HL-60 (cell line): ENCODE measurements around the gene TRAPPC11.

Source experiments
- DNase-seq, 2 experiments: peaks; one replicate each; pipeline ENCODE4 v3.0.0-alpha.2; 2010 to 2020; ENCODE audit warnings: low read depth in 1 of 2, low spot score in 1 of 2
- H3K27ac ChIP-seq: fragments of 250-450 bp; sonication (Bioruptor Pico); replicated peaks from 2 replicates; pipeline ENCODE4 v1.5.1; 2020; ENCODE audit warnings: mild to moderate bottlenecking, moderate library complexity
- H3K27me3 ChIP-seq: fragments of 250-450 bp; sonication (Bioruptor Pico); 2 replicates; pipeline ENCODE4 v1.5.1; 2021; ENCODE audit warnings: mild to moderate bottlenecking, moderate library complexity; ENCODE audit not compliant: insufficient read depth, poor library complexity, severe bottlenecking
- H3K4me3 ChIP-seq: replicated peaks from 2 replicates; pipeline ENCODE4 v1.5.1; 2011; ENCODE audit warnings: mild to moderate bottlenecking, control low read depth, low read length; ENCODE audit not compliant: insufficient read depth
- GABPA ChIP-seq: IDR thresholded peaks from 2 replicates; pipeline ENCODE4 v1.6.1; 2012; ENCODE audit warnings: low read depth
- POLR2AphosphoS5 ChIP-seq: IDR thresholded peaks from 2 replicates; pipeline ENCODE4 v1.6.1; 2012; ENCODE audit warnings: low read depth
- REST ChIP-seq: IDR thresholded peaks from 2 replicates; pipeline ENCODE4 v1.6.1; 2012; ENCODE audit warnings: low read depth; ENCODE audit not compliant: insufficient replicate concordance
- SPI1 ChIP-seq: IDR thresholded peaks from 2 replicates; pipeline ENCODE4 v1.6.1; 2012; ENCODE audit warnings: low read depth, mild to moderate bottlenecking, borderline replicate concordance
- long read RNA-seq: library from polyadenylated mRNA; unstranded; transcript quantifications from one replicate; pipeline ENCODE4 v2.0.0, GENCODE V29; 2020
- TF ChIP-seq, protein P1 (sequence below): IDR thresholded peaks from one replicate; pipeline ENCODE4 v1.5.1; 2011; ENCODE audit warnings: low read length, control low read depth, inconsistent platforms; ENCODE audit not compliant: insufficient read depth

TRAPPC11 gene
- long read RNA-seq, full-length matches to known transcripts, result 19 of 40 reads
- long read RNA-seq, partial matches to known transcripts, result 15 of 40 reads
- long read RNA-seq, other reads (novel, unspliced or antisense), result 6 of 40 reads

DNA sequence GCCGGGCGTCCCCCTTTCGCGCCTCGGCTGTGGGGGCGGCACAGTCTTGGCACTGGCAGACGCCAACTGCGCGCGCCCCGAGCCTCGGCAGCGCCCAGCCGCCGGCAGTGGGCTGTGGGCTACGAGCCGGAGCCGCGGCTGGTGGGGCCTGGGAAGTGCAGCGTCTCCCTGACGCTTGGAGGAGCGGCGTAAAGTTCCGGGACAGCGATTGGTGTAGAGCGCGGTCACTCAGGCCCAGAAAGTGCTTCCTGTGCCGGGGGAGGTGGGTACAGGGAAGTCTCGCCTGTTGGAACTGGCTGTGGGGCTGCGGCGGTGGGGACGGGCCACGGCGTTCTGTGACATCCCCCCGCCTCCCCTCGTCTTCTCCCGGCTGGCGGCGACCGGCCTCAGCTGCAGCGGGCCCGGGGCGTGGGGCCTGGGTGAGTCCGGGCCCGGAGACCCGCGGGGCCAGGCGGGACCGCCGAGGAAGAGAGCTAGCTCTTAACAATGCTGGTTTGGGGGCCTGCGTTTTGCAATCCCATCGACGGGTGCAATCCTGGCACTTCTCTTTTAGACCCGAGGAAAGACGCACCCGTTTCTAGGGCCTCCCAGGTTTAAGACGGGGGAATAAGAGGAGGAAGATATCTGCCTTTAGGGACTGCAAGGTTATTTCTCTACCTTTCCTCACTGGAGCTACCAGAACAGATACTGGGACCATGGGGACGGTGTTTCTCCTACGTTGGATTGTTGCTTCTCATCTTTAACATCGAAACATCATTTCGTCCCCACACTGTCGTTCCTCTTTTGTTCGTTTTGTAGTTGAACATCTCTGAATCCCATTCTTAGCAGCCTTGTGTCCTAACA is at the start of gene TRAPPC11, which contains the start of gene RWDD4:
TSS of gene TRAPPC11 (plus strand) at position 265 of the 843 bp plus-strand sequence. CDS start 4,575 bp downstream, outside the sequence.
TSS of gene RWDD4 (minus strand) at position 157 of the 843 bp plus-strand sequence. CDS start 233 bp downstream, outside the sequence.
- Histone ChIP-seq H3K27ac (peak within 1 kb of the TSS; percentile 82), H3K27me3 (no peaks in the 10 kb centered on the region), H3K4me3 (peak within 1 kb of the TSS; percentile 73)
- peak; percentile 95 to 99 for DNase-seq
- TF ChIP-seq SPI1, result peak; percentile 43
- TF ChIP-seq, protein P1, sequence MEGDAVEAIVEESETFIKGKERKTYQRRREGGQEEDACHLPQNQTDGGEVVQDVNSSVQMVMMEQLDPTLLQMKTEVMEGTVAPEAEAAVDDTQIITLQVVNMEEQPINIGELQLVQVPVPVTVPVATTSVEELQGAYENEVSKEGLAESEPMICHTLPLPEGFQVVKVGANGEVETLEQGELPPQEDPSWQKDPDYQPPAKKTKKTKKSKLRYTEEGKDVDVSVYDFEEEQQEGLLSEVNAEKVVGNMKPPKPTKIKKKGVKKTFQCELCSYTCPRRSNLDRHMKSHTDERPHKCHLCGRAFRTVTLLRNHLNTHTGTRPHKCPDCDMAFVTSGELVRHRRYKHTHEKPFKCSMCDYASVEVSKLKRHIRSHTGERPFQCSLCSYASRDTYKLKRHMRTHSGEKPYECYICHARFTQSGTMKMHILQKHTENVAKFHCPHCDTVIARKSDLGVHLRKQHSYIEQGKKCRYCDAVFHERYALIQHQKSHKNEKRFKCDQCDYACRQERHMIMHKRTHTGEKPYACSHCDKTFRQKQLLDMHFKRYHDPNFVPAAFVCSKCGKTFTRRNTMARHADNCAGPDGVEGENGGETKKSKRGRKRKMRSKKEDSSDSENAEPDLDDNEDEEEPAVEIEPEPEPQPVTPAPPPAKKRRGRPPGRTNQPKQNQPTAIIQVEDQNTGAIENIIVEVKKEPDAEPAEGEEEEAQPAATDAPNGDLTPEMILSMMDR, result no peak
- TF ChIP-seq POLR2AphosphoS5, result peak; percentile 80
- peak; percentile 80 for TF ChIP-seq GABPA

DNA sequence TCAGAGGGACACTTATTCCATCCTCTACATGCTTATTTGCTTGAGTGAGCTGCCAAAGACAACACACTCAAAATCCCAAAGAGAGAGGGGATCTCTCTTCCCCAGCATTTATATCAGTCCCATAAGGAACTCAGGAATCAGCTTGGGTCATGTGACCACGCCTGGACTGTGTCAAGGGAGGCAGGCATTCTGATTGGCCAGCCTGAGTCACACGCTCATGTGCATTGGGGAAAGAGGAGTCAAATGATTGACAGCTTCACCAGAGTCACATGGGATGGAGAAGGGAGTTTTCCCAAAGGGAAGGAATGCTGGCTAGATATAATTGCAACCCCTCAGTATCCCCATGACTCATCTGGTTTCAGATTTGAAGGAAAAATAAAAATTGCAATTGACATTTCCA is 49.1 kb upstream of the TRAPPC11 start:
- no peak for DNase-seq
- no peaks in the 10 kb centered on the region for H3K27me3 ChIP-seq
- H3K4me3 ChIP-seq, result no peak overlapping the region
- H3K27ac ChIP-seq, result no peak overlapping the region
- TF ChIP-seq SPI1 (no peak), POLR2AphosphoS5 (no peak), GABPA (no peak), REST (no peak)
- TF ChIP-seq, protein P1, result no peak

DNA sequence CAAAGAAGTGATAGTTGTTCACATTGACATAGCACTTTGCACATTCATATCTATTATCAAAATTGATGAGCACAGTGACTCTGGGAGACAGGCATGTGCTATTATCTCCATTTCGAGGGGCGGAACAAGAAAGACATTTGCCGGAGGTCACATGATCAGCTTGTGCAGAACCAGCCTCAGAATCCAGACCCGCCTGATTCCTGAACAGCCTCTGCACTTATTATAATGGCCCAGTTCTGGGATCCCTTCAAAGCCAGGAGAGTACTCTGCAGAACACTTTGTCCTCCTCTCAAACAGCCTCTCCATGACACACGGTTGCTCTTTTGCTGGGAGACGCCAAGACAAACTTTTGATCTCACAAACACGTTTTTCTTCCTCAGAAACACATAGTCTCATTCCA is 48.5 kb upstream of the TRAPPC11 start:
- H3K27me3 ChIP-seq, result no peaks in the 10 kb centered on the region
- TF ChIP-seq, protein P1, result no peak
- TF ChIP-seq GABPA, result no peak
- no peak for TF ChIP-seq POLR2AphosphoS5
- TF ChIP-seq SPI1, result no peak
- no peak for TF ChIP-seq REST
- no peak overlapping the region for H3K27ac ChIP-seq
- no peak for DNase-seq
- H3K4me3 ChIP-seq, result no peak overlapping the region
